SK-N-SH treated with all-trans-retinoic acid at 6 μM for 48 hours (cell line): ENCODE data around the gene SCD5.

Source experiments
- ARNTL ChIP-seq: fragments of 450-650 bp; formaldehyde crosslinking; IDR thresholded peaks from 2 replicates; pipeline ENCODE4 v1.5.0; 2020; ENCODE audit warnings: low read depth, mild to moderate bottlenecking, moderate library complexity, borderline replicate concordance
- BACH2 ChIP-seq: fragments of 250-450 bp; sonication (Bioruptor Pico); IDR thresholded peaks from 2 replicates; pipeline ENCODE4 v1.9.0; 2021; ENCODE audit warnings: mild to moderate bottlenecking, borderline replicate concordance
- ISL1 ChIP-seq: fragments of 250-450 bp; sonication (Bioruptor Pico); IDR thresholded peaks from 2 replicates; pipeline ENCODE4 v2.1.2; 2022; ENCODE audit warnings: mild to moderate bottlenecking, moderate library complexity
- PATZ1 ChIP-seq: fragments of 250-450 bp; sonication (Bioruptor Pico); IDR thresholded peaks from 2 replicates; pipeline ENCODE4 v1.8.0; 2020; ENCODE audit warnings: mild to moderate bottlenecking, moderate library complexity, borderline replicate concordance
- POU6F1 ChIP-seq: fragments of 250-450 bp; sonication (Bioruptor Pico); IDR thresholded peaks from 2 replicates; pipeline ENCODE4 v1.8.0; 2021; ENCODE audit warnings: low read depth, mild to moderate bottlenecking, moderate library complexity, borderline replicate concordance
- PPARA ChIP-seq: fragments of 250-450 bp; sonication (Bioruptor Pico); IDR thresholded peaks from 2 replicates; pipeline ENCODE4 v1.5.0; 2020; ENCODE audit warnings: mild to moderate bottlenecking, borderline replicate concordance
- RARB ChIP-seq: fragments of 250-450 bp; sonication (Bioruptor Pico); IDR thresholded peaks from 2 replicates; pipeline ENCODE4 v1.8.0; 2021; ENCODE audit warnings: mild to moderate bottlenecking, moderate library complexity
- TCF4 ChIP-seq: fragments of 250-450 bp; sonication (Bioruptor Pico); IDR thresholded peaks from 2 replicates; pipeline ENCODE4 v1.8.0; 2021; ENCODE audit warnings: mild to moderate bottlenecking, moderate library complexity, borderline replicate concordance
- ZFP3 ChIP-seq: fragments of 250-450 bp; sonication (Bioruptor Pico); IDR thresholded peaks from 2 replicates; pipeline ENCODE4 v1.5.0; 2020; ENCODE audit warnings: mild to moderate bottlenecking, moderate library complexity
- ZNF70 ChIP-seq: fragments of 450-650 bp; formaldehyde crosslinking; IDR thresholded peaks from 2 replicates; pipeline ENCODE4 v1.5.0; 2020; ENCODE audit warnings: mild to moderate bottlenecking, moderate library complexity
- ZNF8 ChIP-seq: fragments of 450-650 bp; formaldehyde crosslinking; IDR thresholded peaks from 2 replicates; pipeline ENCODE4 v1.5.0; 2020; ENCODE audit warnings: mild to moderate bottlenecking, moderate library complexity

- TF ChIP-seq ARNTL (no peak), PATZ1 (no peak), ZNF8 (CRISPR knock-in tag) (no peak), ISL1 (no peak), PPARA (CRISPR knock-in tag) (no peak), POU6F1 (no peak), ZFP3 (no peak), TCF4 (CRISPR knock-in tag) (no peak), RARB (CRISPR knock-in tag) (no peak), ZNF70 (no peak), BACH2 (no peak)
These were observed 214.6 kb downstream of the SCD5 start for GRCh38 chr4:82583897-82584587.
